HS-27A (cell line): Measurements from ENCODE around the gene KIF5C.
A peak's percentile ranks its signal among the peaks of the same experiment; 100 is the strongest.

ENCODE experiments used
- DNase-seq: peaks from one replicate; pipeline ENCODE4 v3.0.0-alpha.2; 2012; ENCODE audit warnings: low read depth, missing footprints

The KIF5C gene

GRCh38 chr2:148989882-148990493, 115.0 kb downstream of the KIF5C start:
- peak; percentile 27 for DNase-seq

- no peak for DNase-seq
Observed at GRCh38 chr2:148990968-148991367, 115.9 kb downstream of the KIF5C start.

- DNase-seq = no peak
Observed at GRCh38 chr2:148992448-148992847, 117.4 kb downstream of the KIF5C start.

- DNase-seq = no peak
Observed at GRCh38 chr2:148993351-148993750, 118.3 kb downstream of the KIF5C start.

GRCh38 chr2:148994341-148994740, 119.3 kb downstream of the KIF5C start:
- DNase-seq = no peak

- DNase-seq = no peak
Observed at GRCh38 chr2:148996805-148997204, 121.8 kb downstream of the KIF5C start.

GRCh38 chr2:148998165-148998830, 123.3 kb downstream of the KIF5C start:
- no peak for DNase-seq

GRCh38 chr2:148998831-148999200, 123.8 kb downstream of the KIF5C start:
- no peak for DNase-seq

GRCh38 chr2:148999451-148999921, 124.5 kb downstream of the KIF5C start:
- no peak for DNase-seq

GRCh38 chr2:149000158-149000938, 125.3 kb downstream of the KIF5C start:
- DNase-seq = no peak

- no peak for DNase-seq
Observed at GRCh38 chr2:149001496-149001895, 126.5 kb downstream of the KIF5C start.

GRCh38 chr2:149002378-149002890, 127.4 kb downstream of the KIF5C start:
- DNase-seq = no peak

GRCh38 chr2:149002891-149003740, 128.1 kb downstream of the KIF5C start:
- DNase-seq = no peak

GRCh38 chr2:149004836-149005235, 129.8 kb downstream of the KIF5C start:
- no peak for DNase-seq

GRCh38 chr2:149005471-149006077, 130.5 kb downstream of the KIF5C start:
- DNase-seq = no peak

GRCh38 chr2:149006883-149007543, 132.0 kb downstream of the KIF5C start:
- DNase-seq = no peak

- DNase-seq = no peak
Observed at GRCh38 chr2:149008381-149008780, 133.4 kb downstream of the KIF5C start.

GRCh38 chr2:149009576-149010461, 134.8 kb downstream of the KIF5C start:
- DNase-seq = no peak

- DNase-seq = no peak
Observed at GRCh38 chr2:149012545-149012944, 137.5 kb downstream of the KIF5C start.

- DNase-seq = no peak
Observed at GRCh38 chr2:149015501-149015900, 140.5 kb downstream of the KIF5C start.
